ENCODE data around the gene RAB3GAP1.

DNA sequence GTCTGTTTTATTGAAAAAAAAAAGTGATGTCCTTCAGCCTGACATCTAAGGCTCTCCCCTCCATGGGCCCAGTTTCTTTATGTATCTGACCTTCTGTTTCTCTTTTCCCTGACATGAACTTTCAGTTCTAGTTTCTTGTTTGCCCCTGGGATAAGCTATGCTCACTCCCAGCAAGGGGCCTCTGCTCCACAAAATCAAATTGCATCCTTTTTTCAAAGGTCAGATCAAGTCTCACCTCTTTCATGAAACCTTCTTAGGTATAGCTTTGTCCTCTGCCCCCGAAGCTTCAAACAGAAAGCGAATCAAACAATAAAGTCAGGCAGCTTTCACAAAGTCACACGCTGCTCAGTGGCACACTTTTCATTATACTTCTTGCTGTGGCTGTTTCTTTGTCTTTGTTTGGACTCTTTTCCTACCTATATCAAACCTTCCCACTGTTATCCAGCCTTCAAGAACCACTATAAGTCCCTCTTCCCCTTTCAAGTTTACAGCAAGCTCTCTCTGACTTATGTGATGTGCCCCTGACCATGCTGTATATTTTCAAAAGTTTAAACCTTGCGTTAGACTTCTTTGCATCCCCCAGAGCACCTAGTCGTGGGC is 28.1 kb upstream of the RAB3GAP1 start:
- TF ChIP-seq, protein P1, sequence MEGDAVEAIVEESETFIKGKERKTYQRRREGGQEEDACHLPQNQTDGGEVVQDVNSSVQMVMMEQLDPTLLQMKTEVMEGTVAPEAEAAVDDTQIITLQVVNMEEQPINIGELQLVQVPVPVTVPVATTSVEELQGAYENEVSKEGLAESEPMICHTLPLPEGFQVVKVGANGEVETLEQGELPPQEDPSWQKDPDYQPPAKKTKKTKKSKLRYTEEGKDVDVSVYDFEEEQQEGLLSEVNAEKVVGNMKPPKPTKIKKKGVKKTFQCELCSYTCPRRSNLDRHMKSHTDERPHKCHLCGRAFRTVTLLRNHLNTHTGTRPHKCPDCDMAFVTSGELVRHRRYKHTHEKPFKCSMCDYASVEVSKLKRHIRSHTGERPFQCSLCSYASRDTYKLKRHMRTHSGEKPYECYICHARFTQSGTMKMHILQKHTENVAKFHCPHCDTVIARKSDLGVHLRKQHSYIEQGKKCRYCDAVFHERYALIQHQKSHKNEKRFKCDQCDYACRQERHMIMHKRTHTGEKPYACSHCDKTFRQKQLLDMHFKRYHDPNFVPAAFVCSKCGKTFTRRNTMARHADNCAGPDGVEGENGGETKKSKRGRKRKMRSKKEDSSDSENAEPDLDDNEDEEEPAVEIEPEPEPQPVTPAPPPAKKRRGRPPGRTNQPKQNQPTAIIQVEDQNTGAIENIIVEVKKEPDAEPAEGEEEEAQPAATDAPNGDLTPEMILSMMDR (IDR thresholded peaks at IDR 0.05; ENCODE audit: low read length): no peak
- TF ChIP-seq EZH2phosphoT487 (IDR thresholded peaks at IDR 0.05; ENCODE audit: low read length) (no peak), EZH2 (optimal IDR thresholded peaks at IDR 0.05; ENCODE audit: low read depth, low read length) (no peak)
